Testis (tissue), 3 donors: ENCODE data around the gene KDM2A. TPM values are rescaled to one million over a fixed set of nuclear protein-coding genes. Genes with fewer than 3 reads are reported as not detected.

Experiments used
- DNase-seq: peaks from one replicate; pipeline ENCODE4 v3.0.0-alpha.2; 2019
- H3K27ac ChIP-seq, 2 donors: fragments of 200-600 bp; sonication (generic); one replicate each; pipeline ENCODE4 v1.5.1; 2019
- H3K27me3 ChIP-seq: fragments of 200-600 bp; sonication (generic); one replicate; pipeline ENCODE4 v1.5.1; 2019
- H3K36me3 ChIP-seq: fragments of 200-600 bp; sonication (generic); one replicate; pipeline ENCODE4 v1.5.1; 2017; ENCODE audit warnings: low read depth; ENCODE audit errors: missing control alignments
- H3K4me1 ChIP-seq: fragments of 200-600 bp; sonication (generic); one replicate; pipeline ENCODE4 v1.5.1; 2019
- H3K4me3 ChIP-seq, 2 donors: fragments of 200-600 bp; sonication (generic); one replicate each; pipeline ENCODE4 v1.5.1; 2017 to 2019
- H3K9me3 ChIP-seq: fragments of 200-600 bp; sonication (generic); one replicate; pipeline ENCODE4 v1.5.1; 2017
- POLR2A ChIP-seq: fragments of 450-650 bp; IDR thresholded peaks from one replicate; pipeline ENCODE4 v1.6.1; 2017; ENCODE audit warnings: antibody characterized with exemption, mild to moderate bottlenecking, moderate library complexity
- WGBS, 2 donors: methylation state at CpG; one replicate each; pipeline ENCODE4 v1.1.5; 2018; 5-methylcytosine and 5-hydroxymethylcytosine counted together
- intact Hi-C: fragments of 100-400 bp; cut with DNase I; formaldehyde crosslinking; loops from one replicate; pipeline ENCODE4 v1.15.1; 2023; ENCODE audit warnings: low total_unique reads
- polyA plus RNA-seq: library from polyadenylated mRNA; stranded (reverse); fragments of 350-450 nt; fragmentation: Illumina TruSeq; extraction: RNeasy Lipid Tissue Mini Kit (QIAGEN cat#74804); gene quantifications from one replicate; pipeline ENCODE4 v1.2.3, GENCODE V29; 2014; ENCODE audit warnings: low read depth, low replicate concordance; ENCODE audit not compliant: insufficient read depth
- total RNA-seq, 2 donors: library from RNA; depleted of rRNA; stranded (reverse); fragments of >200 nt; gene quantifications; one replicate each; pipeline ENCODE4 v1.2.3, GENCODE V29; 2016
- TF ChIP-seq, protein P1 (sequence below), 3 experiments: fragments of 450-650 bp in 2 of 3; fragments of 200-600 bp in 1 of 3; sonication (generic) in 1 of 3; IDR thresholded peaks; one replicate each; pipeline ENCODE4 v1.5.1; 2016 to 2019; ENCODE audit warnings: antibody characterized with exemption in 3 of 3, mild to moderate bottlenecking in 2 of 3, moderate library complexity in 1 of 3

Gene KDM2A
- total and polyA plus RNA-seq, 3 donors from 2014 or later: 106 to 169 (median 142) TPM

DNA sequence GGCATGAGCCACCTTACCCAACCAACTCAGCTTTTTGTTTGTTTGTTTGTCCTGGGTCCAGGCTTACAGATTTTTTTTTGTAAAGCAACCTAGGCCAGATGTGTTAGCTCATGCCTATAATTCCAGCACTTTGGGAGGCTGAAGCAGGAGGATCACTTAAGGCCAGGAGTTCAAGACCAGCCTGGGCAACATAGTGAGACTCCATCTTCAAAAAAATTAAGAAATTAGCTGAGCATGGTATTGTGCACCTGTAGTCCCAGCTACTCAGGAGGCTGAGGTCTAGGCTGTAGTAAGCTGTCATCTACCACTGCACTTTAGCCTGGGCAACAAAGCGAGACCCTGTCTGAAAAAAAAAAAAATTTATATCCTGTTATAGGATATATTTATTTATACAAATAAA, 118.5 kb downstream of the KDM2A start:
- H3K27ac ChIP-seq: no peak overlapping the region
- no peak overlapping the region for H3K4me3 ChIP-seq
- 94 to 97% methylated on average over 1 of the region's 1 CpG for WGBS, 2 donors
- no peaks in the 10 kb centered on the region for H3K27me3 ChIP-seq
- DNase-seq: no peak
- TF ChIP-seq, protein P1, sequence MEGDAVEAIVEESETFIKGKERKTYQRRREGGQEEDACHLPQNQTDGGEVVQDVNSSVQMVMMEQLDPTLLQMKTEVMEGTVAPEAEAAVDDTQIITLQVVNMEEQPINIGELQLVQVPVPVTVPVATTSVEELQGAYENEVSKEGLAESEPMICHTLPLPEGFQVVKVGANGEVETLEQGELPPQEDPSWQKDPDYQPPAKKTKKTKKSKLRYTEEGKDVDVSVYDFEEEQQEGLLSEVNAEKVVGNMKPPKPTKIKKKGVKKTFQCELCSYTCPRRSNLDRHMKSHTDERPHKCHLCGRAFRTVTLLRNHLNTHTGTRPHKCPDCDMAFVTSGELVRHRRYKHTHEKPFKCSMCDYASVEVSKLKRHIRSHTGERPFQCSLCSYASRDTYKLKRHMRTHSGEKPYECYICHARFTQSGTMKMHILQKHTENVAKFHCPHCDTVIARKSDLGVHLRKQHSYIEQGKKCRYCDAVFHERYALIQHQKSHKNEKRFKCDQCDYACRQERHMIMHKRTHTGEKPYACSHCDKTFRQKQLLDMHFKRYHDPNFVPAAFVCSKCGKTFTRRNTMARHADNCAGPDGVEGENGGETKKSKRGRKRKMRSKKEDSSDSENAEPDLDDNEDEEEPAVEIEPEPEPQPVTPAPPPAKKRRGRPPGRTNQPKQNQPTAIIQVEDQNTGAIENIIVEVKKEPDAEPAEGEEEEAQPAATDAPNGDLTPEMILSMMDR (IDR thresholded peaks at IDR 0.05): no peak
- TF ChIP-seq POLR2A: no peak
- intact Hi-C loops: no loop called here
- no peaks in the 10 kb centered on the region for H3K9me3 ChIP-seq
- peaks cover 25% of the 10 kb centered on the region for H3K4me1 ChIP-seq
- no peaks in the 10 kb centered on the region for H3K36me3 ChIP-seq

GRCh38 chr11:67238894-67239782, 120.1 kb downstream of the KDM2A start:
- Histone ChIP-seq H3K27ac (peak overlapping the region; percentile 72 to 87), H3K36me3 (no peaks in the 10 kb centered on the region), H3K27me3 (no peaks in the 10 kb centered on the region), H3K4me1 (peaks cover 25% of the 10 kb centered on the region), H3K9me3 (no peaks in the 10 kb centered on the region), H3K4me3 (peak overlapping the region in 1 of 2 donors; percentile 68)
- DNase-seq: no peak
- intact Hi-C loops: no loop called here
- no peak for TF ChIP-seq POLR2A
- TF ChIP-seq, protein P1 (IDR thresholded peaks at IDR 0.05): no peak
- WGBS, 2 donors: 12% methylated on average over 10 of the region's 10 CpGs

- Histone ChIP-seq H3K27me3 (no peaks in the 10 kb centered on the region), H3K27ac (peak overlapping the region; percentile 72 to 87), H3K4me3 (peak overlapping the region; percentile 55 to 68), H3K4me1 (peaks cover 25% of the 10 kb centered on the region), H3K36me3 (no peaks in the 10 kb centered on the region), H3K9me3 (no peaks in the 10 kb centered on the region)
- peak; percentile 98 for DNase-seq
- 0% methylated on average over 23 to 31 of the region's 31 CpGs for WGBS, 2 donors
- intact Hi-C loops: no loop called here
- no peak for TF ChIP-seq POLR2A
- TF ChIP-seq, protein P1 (IDR thresholded peaks at IDR 0.05): no peak
Observed at GRCh38 chr11:67239783-67240575, 120.9 kb downstream of the KDM2A start.

- intact Hi-C loops: no loop called here
- H3K9me3 ChIP-seq: no peaks in the 10 kb centered on the region
- peak; percentile 67 for DNase-seq
- no peaks in the 10 kb centered on the region for H3K27me3 ChIP-seq
- TF ChIP-seq, protein P1 (IDR thresholded peaks at IDR 0.05): no peak
- TF ChIP-seq POLR2A: no peak
- no peaks in the 10 kb centered on the region for H3K36me3 ChIP-seq
- H3K4me1 ChIP-seq: peaks cover 25% of the 10 kb centered on the region
- H3K4me3 ChIP-seq: peak overlapping the region; percentile 55 to 68
- peak overlapping the region; percentile 72 to 87 for H3K27ac ChIP-seq
- WGBS, 2 donors: 3 to 4% methylated on average over 16 of the region's 16 CpGs
Observed at GRCh38 chr11:67240576-67241389, 121.7 kb downstream of the KDM2A start.
